NCI-H1092 treated with DMSO at 0.1 percent for 48 hours (cell line): ENCODE results near the gene MBLAC1.

Experiments used
- DNase-seq: peaks from one replicate; lab custom pipeline; 2025; lab: John Stamatoyannopoulos, UW

Gene MBLAC1

GRCh38 chr7:100126931-100127865, at the start of gene MBLAC1:
MBLAC1 (plus strand) TSS chr7:100126967; CDS start chr7:100127396, 429 bp downstream.
- DNase-seq: peak; percentile 94

- no peak for DNase-seq
These were observed 49.6 kb upstream of the MBLAC1 start for GRCh38 chr7:100077205-100077604.

- no peak for DNase-seq
These were observed 47.7 kb upstream of the MBLAC1 start for GRCh38 chr7:100079024-100079560.

GRCh38 chr7:100080907-100081534, 45.7 kb upstream of the MBLAC1 start:
- DNase-seq: peak; percentile 54

GRCh38 chr7:100081535-100082102, 45.1 kb upstream of the MBLAC1 start, which contains the start of gene ZNF3:
ZNF3 (minus strand) TSS chr7:100081723; CDS start chr7:100077357, 4,366 bp downstream.
- peak; percentile 99 for DNase-seq

GRCh38 chr7:100082978-100083377, 43.8 kb upstream of the MBLAC1 start:
- no peak for DNase-seq

GRCh38 chr7:100085515-100085914, 41.3 kb upstream of the MBLAC1 start:
- no peak for DNase-seq

- DNase-seq: no peak
These were observed 39.6 kb upstream of the MBLAC1 start for GRCh38 chr7:100087055-100087750.

- no peak for DNase-seq
These were observed 38.6 kb upstream of the MBLAC1 start for GRCh38 chr7:100088095-100088620.

- peak; percentile 79 for DNase-seq
These were observed 37.9 kb upstream of the MBLAC1 start, which contains the start of gene COPS6 for GRCh38 chr7:100088621-100089457. COPS6 (plus strand) TSS chr7:100088969; CDS start chr7:100088991, 22 bp downstream.

GRCh38 chr7:100089458-100090196, 37.1 kb upstream of the MBLAC1 start:
- no peak for DNase-seq

- no peak for DNase-seq
These were observed 36.0 kb upstream of the MBLAC1 start for GRCh38 chr7:100090527-100091410.

- no peak for DNase-seq
These were observed 35.2 kb upstream of the MBLAC1 start for GRCh38 chr7:100091411-100092181.

- no peak for DNase-seq
These were observed 33.7 kb upstream of the MBLAC1 start for GRCh38 chr7:100093054-100093453.

GRCh38 chr7:100093498-100093897, 33.3 kb upstream of the MBLAC1 start:
- no peak for DNase-seq

- no peak for DNase-seq
These were observed 32.8 kb upstream of the MBLAC1 start for GRCh38 chr7:100093925-100094486.

GRCh38 chr7:100095289-100095688, 31.5 kb upstream of the MBLAC1 start:
- no peak for DNase-seq

- no peak for DNase-seq
These were observed 31.1 kb upstream of the MBLAC1 start for GRCh38 chr7:100095704-100096103.
